Inferior parietal cortex (tissue), 1 donor: ENCODE results near the gene TMPRSS7.

Experiments used
- DNase-seq: peaks from one replicate; pipeline ENCODE4 v3.0.0-alpha.2; 2016; ENCODE audit errors: extremely low spot score

Gene TMPRSS7

DNA sequence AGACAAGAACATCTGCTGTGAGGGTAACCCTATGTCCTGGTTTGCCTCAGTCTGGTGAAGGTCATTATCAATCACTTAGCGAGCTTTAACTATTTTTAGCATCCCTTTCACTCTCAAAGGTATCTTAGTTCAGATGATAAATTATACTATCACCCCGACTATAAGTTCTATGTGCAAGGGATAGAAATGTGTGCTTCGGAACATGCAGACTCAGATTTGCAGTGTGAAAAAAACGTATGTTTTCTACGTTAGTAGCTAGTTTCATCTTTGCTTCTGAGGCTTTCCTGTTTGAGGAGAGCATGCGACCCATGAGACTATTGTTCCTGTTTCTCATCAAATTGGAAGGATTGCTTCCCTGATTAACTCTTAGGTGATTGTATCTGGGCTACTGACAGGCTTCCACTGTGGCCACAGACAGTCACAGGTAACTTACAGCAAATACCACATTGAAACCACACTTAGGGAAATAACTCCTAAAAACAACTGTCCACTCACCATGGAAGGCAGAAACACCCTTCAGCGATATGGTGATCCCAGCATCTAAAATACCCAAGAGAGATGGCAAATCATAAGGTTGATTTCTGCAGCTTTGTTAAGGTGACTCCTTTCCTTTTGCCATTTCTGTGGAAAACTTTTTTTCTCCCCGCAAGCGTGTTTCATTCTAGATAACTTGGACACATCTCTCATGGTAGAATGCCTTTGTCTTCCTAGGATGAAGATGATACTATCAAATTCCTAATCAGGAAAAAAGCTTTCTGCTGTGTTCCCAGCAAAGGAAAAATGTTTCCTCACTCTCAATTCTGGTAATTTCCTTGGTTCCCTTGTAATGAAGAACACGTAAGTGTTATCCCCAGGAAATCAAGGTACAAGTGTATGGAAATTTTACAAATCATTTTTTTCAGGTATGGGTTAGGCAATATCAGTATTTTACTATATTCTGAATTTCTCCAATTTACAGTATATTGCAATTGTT is 93.3 kb downstream of the TMPRSS7 start:
- DNase-seq = no peak

DNA sequence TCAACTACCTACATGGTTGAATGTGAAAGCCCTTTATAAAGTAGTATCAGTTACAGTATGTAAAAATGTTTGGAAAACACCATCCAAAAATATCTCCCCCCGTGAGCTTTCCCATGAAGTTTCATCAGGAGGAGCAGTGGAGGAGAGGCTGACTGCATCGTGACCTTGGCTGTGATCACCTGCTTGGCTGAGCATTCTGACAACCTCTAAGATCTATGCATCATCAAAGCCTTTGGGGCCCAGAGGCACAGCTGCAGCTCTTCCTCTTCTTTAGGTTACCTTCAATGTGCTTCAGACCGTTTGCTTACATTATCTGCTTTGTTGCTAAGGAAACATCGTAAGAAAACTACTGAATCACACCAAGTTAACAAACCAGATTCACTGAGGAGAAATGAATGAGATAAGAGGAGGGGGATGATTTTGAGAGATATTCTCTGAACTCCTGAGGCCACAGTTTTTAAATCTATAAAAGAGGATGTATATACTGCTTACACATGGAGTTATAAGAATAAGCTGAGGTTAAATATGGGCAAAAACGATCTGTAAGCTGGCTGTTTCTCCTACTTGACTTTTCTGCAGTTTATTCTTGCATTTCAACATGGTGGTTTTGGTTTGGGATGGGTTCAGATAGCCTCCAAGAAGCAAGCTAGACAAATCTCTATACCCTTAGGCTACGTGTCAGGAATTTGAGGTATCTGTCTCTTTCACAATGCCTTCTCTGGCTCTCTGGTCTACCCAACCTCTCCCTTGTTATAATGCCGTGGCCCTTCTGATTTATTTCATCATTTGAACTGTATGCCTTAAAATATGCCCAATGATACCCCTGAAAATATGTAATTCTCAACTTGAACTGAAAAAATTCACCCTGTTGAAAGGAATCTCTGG is 94.5 kb downstream of the TMPRSS7 start:
- DNase-seq = no peak

DNA sequence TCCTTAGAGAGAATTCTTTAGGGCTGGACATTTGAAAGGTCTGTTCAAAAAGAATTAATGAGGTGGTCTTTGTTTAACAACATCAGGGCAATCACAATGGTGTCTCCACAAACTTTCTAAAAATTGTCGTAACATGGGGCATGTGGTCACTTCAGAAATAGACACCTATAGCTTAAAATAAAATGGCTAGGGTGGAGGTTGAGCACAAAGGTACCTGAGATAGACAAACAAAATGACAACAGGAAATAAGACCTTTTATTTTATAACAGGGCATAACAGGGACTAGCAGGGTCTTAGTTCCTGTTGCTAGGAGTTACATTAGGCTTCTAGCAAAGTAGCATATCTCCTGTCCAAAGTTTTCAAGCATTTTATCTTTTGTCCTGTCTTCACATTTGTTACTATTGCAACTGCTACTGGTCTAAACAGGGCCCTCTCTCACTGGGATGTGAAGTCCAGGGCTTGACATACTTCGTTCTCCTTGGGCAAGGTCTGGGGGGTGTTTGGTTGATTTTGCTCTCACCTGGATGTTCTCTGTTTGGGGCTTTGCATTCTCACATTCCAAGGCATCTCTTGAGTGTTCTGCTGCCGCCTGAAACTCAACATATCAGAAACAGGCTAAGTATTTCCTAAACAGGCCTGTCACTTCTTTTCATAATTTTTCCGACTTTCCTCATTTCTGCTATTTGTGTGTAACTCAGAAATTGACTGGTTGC is 95.5 kb downstream of the TMPRSS7 start:
- no peak for DNase-seq

DNA sequence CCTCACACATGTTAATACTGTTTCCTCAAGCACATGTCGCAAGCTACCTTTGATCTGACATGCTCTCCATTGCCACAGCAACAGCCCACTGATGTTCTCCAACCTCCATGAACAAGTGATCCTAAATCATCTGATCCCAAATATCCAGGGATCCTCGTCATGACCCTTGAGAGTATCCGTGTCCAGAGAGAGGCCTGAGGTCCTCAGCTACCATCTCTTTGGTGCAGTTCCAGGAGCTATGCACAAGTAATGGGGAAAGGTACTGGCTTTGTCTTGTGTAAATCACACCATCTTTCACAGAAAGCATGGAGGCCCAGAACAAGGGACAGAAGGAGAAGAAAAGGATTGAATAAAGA is 96.1 kb downstream of the TMPRSS7 start:
- no peak for DNase-seq
